Osteoblast (primary cell): ENCODE data around the gene RGS16. TPM values are rescaled to one million over a fixed set of nuclear protein-coding genes. Genes with fewer than 3 reads are reported as not detected.

ENCODE experiments used
- DNase-seq: peaks from one replicate; pipeline ENCODE4 v3.0.0; 2011; ENCODE audit warnings: low spot score, mixed read lengths; ENCODE audit not compliant: insufficient read length; ENCODE audit errors: missing footprints
- H2AFZ ChIP-seq: 2 replicates; pipeline ENCODE4 v1.6.0; 2011; ENCODE audit warnings: mild to moderate bottlenecking, low read length
- H3K27ac ChIP-seq: 2 replicates; pipeline ENCODE4 v1.5.1; 2011; ENCODE audit warnings: mild to moderate bottlenecking, low read depth, low read length, moderate library complexity
- H3K27me3 ChIP-seq: 2 replicates; pipeline ENCODE4 v1.6.0; 2012; ENCODE audit warnings: mild to moderate bottlenecking, control low read depth, inconsistent platforms, low read length, moderate library complexity; ENCODE audit not compliant: insufficient read depth
- H3K36me3 ChIP-seq: 2 replicates; pipeline ENCODE4 v1.5.1; 2011; ENCODE audit warnings: mild to moderate bottlenecking, low read length, control low read depth, moderate library complexity; ENCODE audit not compliant: insufficient read depth
- H3K4me1 ChIP-seq: 2 replicates; pipeline ENCODE4 v1.5.1; 2011; ENCODE audit warnings: mild to moderate bottlenecking, low read length, control low read depth, moderate library complexity; ENCODE audit not compliant: insufficient read depth
- H3K4me2 ChIP-seq: 2 replicates; pipeline ENCODE4 v1.6.0; 2011; ENCODE audit warnings: mild to moderate bottlenecking, low read length; ENCODE audit not compliant: insufficient read depth
- H3K4me3 ChIP-seq: fragments of 200-600 bp; sonication (generic); 3 replicates; pipeline ENCODE4 v1.5.1; 2012; ENCODE audit warnings: mild to moderate bottlenecking, low read length, inconsistent platforms; ENCODE audit not compliant: insufficient read depth
- H3K79me2 ChIP-seq: 2 replicates; pipeline ENCODE4 v1.6.0; 2012; ENCODE audit warnings: mild to moderate bottlenecking, low read length, control low read depth, inconsistent platforms; ENCODE audit not compliant: insufficient read depth
- H3K9me3 ChIP-seq: 2 replicates; pipeline ENCODE4 v1.5.1; 2011; ENCODE audit warnings: low read depth, low read length, control low read depth
- H4K20me1 ChIP-seq: 2 replicates; pipeline ENCODE4 v1.6.0; 2012; ENCODE audit warnings: mild to moderate bottlenecking, low read length, control low read depth; ENCODE audit not compliant: insufficient read depth
- total RNA-seq: library from RNA; depleted of rRNA; stranded (reverse); fragments of >200 nt; gene quantifications from 2 replicates; pipeline ENCODE4 v1.2.3, GENCODE V29; 2012
- TF ChIP-seq, protein P1 (sequence below): IDR thresholded peaks from 2 replicates; pipeline ENCODE4 v1.5.1; 2011; ENCODE audit warnings: mild to moderate bottlenecking, low read depth, low read length, moderate library complexity; ENCODE audit errors: extremely low read depth

The RGS16 gene
- total RNA-seq, 1 donor: under 0.01 TPM

GRCh38 chr1:182624577-182624976 lies 20.4 kb upstream of the RGS16 start:
- no peaks in the 10 kb centered on the region for H4K20me1 ChIP-seq
- no peaks in the 10 kb centered on the region for H3K9me3 ChIP-seq
- no peaks in the 10 kb centered on the region for H3K4me1 ChIP-seq
- no peak overlapping the region for H3K27ac ChIP-seq
- no peaks in the 10 kb centered on the region for H3K27me3 ChIP-seq
- TF ChIP-seq, protein P1, sequence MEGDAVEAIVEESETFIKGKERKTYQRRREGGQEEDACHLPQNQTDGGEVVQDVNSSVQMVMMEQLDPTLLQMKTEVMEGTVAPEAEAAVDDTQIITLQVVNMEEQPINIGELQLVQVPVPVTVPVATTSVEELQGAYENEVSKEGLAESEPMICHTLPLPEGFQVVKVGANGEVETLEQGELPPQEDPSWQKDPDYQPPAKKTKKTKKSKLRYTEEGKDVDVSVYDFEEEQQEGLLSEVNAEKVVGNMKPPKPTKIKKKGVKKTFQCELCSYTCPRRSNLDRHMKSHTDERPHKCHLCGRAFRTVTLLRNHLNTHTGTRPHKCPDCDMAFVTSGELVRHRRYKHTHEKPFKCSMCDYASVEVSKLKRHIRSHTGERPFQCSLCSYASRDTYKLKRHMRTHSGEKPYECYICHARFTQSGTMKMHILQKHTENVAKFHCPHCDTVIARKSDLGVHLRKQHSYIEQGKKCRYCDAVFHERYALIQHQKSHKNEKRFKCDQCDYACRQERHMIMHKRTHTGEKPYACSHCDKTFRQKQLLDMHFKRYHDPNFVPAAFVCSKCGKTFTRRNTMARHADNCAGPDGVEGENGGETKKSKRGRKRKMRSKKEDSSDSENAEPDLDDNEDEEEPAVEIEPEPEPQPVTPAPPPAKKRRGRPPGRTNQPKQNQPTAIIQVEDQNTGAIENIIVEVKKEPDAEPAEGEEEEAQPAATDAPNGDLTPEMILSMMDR: no peak
- no peaks in the 10 kb centered on the region for H3K36me3 ChIP-seq
- no peak overlapping the region for H2AFZ ChIP-seq
- H3K4me3 ChIP-seq: no peak overlapping the region
- DNase-seq: no peak
- H3K79me2 ChIP-seq: no peaks in the 10 kb centered on the region
- no peak overlapping the region for H3K4me2 ChIP-seq

- Histone ChIP-seq H3K4me3 (no peak overlapping the region), H3K4me2 (peak overlapping the region; percentile 11), H3K27me3 (peaks cover 4% of the 10 kb centered on the region), H3K9me3 (no peaks in the 10 kb centered on the region), H3K79me2 (no peaks in the 10 kb centered on the region), H3K27ac (no peak overlapping the region), H4K20me1 (no peaks in the 10 kb centered on the region), H3K36me3 (no peaks in the 10 kb centered on the region), H3K4me1 (no peaks in the 10 kb centered on the region), H2AFZ (no peak overlapping the region)
- DNase-seq: no peak
- TF ChIP-seq, protein P1: no peak
Observed at GRCh38 chr1:182622901-182623528, 18.8 kb upstream of the RGS16 start.

DNA sequence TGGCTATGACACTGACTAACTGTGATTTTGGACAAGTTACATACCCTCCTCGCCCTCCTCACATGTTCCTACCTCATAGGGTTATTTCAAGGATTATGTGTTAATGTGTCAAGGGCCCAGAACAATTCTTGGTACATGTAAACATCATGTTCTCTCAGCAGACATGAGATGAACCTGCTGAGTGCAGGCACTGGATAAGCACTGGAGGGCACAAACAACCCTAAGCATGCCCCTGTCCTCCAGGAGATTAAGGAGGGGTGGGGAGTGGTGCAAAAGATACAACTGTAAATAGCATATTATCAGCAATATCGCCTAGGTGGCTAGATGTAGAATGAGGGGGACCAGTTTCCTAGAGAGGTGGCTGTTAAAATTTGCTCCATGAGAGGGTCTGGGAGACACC lies 17.7 kb upstream of the RGS16 start:
- Histone ChIP-seq H3K27me3 (peaks cover 4% of the 10 kb centered on the region), H3K9me3 (no peaks in the 10 kb centered on the region), H2AFZ (no peak overlapping the region), H3K27ac (no peak overlapping the region), H3K4me1 (no peaks in the 10 kb centered on the region), H3K36me3 (no peaks in the 10 kb centered on the region), H3K79me2 (no peaks in the 10 kb centered on the region), H4K20me1 (no peaks in the 10 kb centered on the region), H3K4me3 (no peak overlapping the region), H3K4me2 (no peak overlapping the region)
- TF ChIP-seq, protein P1: no peak
- DNase-seq: no peak

GRCh38 chr1:182620924-182621585 lies 16.9 kb upstream of the RGS16 start:
- Histone ChIP-seq H3K36me3 (no peaks in the 10 kb centered on the region), H2AFZ (no peak overlapping the region), H3K4me1 (no peaks in the 10 kb centered on the region), H4K20me1 (no peaks in the 10 kb centered on the region), H3K4me2 (no peak overlapping the region), H3K9me3 (no peaks in the 10 kb centered on the region), H3K27me3 (peaks cover 4% of the 10 kb centered on the region), H3K79me2 (no peaks in the 10 kb centered on the region), H3K4me3 (no peak overlapping the region), H3K27ac (no peak overlapping the region)
- TF ChIP-seq, protein P1: no peak
- DNase-seq: no peak
